ENCODE results near the gene FCRL5. TPM values are rescaled to one million over a fixed set of nuclear protein-coding genes. Genes with fewer than 3 reads are reported as not detected.

The FCRL5 gene
- total RNA-seq, 1 experiment from 2014 or later, result not detected

DNA sequence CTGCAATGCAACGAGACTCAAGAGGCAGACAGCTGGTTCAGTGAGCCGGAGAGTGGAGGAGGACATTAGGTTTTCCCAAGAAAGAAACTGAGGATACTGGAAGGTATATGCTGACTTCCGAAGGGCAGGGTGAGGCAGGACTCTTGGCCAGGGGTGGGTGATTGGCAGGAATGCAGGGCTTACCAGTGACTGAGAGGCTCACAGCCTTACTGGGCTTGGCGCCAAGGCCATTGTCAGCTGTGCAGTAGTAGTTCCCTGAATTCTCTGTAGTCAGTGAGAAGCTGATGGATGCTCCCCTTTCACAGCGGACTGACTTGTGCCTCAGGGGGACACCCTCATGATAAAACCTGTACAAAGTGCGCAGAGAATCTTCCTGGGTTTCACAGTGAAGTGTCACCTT is 9.6 kb downstream of the FCRL5 start:
- Mint-ChIP-seq H3K27ac (ENCODE audit: unreplicated experiment) (no peak overlapping the region), H3K4me3 (ENCODE audit: unreplicated experiment) (no peak overlapping the region), H3K27me3 (ENCODE audit: insufficient read depth, unreplicated experiment) (peaks cover 17% of the 10 kb centered on the region), H3K36me3 (ENCODE audit: insufficient read depth, unreplicated experiment) (no peaks in the 10 kb centered on the region), H3K4me1 (ENCODE audit: low read depth, unreplicated experiment) (no peaks in the 10 kb centered on the region), H3K9me3 (ENCODE audit: unreplicated experiment) (no peaks in the 10 kb centered on the region)
- TF ChIP-seq, protein P1, sequence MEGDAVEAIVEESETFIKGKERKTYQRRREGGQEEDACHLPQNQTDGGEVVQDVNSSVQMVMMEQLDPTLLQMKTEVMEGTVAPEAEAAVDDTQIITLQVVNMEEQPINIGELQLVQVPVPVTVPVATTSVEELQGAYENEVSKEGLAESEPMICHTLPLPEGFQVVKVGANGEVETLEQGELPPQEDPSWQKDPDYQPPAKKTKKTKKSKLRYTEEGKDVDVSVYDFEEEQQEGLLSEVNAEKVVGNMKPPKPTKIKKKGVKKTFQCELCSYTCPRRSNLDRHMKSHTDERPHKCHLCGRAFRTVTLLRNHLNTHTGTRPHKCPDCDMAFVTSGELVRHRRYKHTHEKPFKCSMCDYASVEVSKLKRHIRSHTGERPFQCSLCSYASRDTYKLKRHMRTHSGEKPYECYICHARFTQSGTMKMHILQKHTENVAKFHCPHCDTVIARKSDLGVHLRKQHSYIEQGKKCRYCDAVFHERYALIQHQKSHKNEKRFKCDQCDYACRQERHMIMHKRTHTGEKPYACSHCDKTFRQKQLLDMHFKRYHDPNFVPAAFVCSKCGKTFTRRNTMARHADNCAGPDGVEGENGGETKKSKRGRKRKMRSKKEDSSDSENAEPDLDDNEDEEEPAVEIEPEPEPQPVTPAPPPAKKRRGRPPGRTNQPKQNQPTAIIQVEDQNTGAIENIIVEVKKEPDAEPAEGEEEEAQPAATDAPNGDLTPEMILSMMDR (IDR thresholded peaks at IDR 0.05; ENCODE audit: insufficient read depth in 1 of 2, low read depth in 1 of 2, low read length in 1 of 2, severe bottlenecking in 1 of 2, unreplicated experiment in 1 of 2), result no peak
- DNase-seq, result no peak
- ChIA-PET POLR2A (no interaction called here), CTCF (no interaction called here)
- Histone ChIP-seq H3K36me3 (ENCODE audit: control insufficient read depth, insufficient read depth, low read length) (no peaks in the 10 kb centered on the region), H3K9me3 (no peaks in the 10 kb centered on the region), H3K27me3 (replicated peaks; ENCODE audit: control insufficient read depth, insufficient read depth, low read length) (no peaks in the 10 kb centered on the region), H3K4me3 (ENCODE audit: low read depth, low read length) (no peak overlapping the region), H3K4me1 (no peaks in the 10 kb centered on the region)
- BruUV-seq (replicated peaks), result no TSS peak
- intact Hi-C loops (cut with micrococcal nuclease; ENCODE audit: unreplicated experiment), result no loop called here

DNA sequence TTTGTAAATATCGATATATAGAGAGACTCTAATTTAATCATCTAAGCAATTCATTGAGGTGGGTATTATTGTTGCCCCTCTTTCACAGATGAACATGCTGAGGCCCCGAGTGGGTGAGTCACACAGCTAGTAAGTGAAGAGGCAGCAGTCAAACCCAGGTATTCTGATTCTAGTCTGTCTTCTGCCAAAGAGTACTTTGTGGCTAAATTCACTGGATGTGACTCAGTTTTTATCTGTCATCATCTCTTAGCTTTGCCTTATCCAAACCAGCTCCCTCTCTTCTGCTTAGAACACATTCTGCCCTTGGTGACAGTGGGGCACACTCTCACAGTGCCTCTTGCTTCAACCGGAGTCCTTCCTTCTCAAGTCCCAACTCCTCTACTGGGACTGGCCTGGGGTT is 11.5 kb downstream of the FCRL5 start:
- Histone ChIP-seq H3K27me3 (replicated peaks; ENCODE audit: control insufficient read depth, insufficient read depth, low read length) (no peaks in the 10 kb centered on the region), H3K4me1 (no peaks in the 10 kb centered on the region), H3K4me3 (ENCODE audit: low read depth, low read length) (no peak overlapping the region), H3K9me3 (no peaks in the 10 kb centered on the region), H3K36me3 (ENCODE audit: control insufficient read depth, insufficient read depth, low read length) (no peaks in the 10 kb centered on the region)
- Mint-ChIP-seq H3K4me3 (ENCODE audit: unreplicated experiment) (no peak overlapping the region), H3K36me3 (ENCODE audit: insufficient read depth, unreplicated experiment) (no peaks in the 10 kb centered on the region), H3K27me3 (ENCODE audit: insufficient read depth, unreplicated experiment) (peaks cover 17% of the 10 kb centered on the region), H3K9me3 (ENCODE audit: unreplicated experiment) (peaks cover 8% of the 10 kb centered on the region), H3K27ac (ENCODE audit: unreplicated experiment) (no peak overlapping the region), H3K4me1 (ENCODE audit: low read depth, unreplicated experiment) (no peaks in the 10 kb centered on the region)
- BruUV-seq (replicated peaks), result no TSS peak
- no peak for DNase-seq
- ChIA-PET POLR2A (no interaction called here), CTCF (no interaction called here)
- intact Hi-C loops (cut with micrococcal nuclease; ENCODE audit: unreplicated experiment), result no loop called here
- TF ChIP-seq, protein P1 (IDR thresholded peaks at IDR 0.05; ENCODE audit: insufficient read depth in 1 of 2, low read depth in 1 of 2, low read length in 1 of 2, severe bottlenecking in 1 of 2, unreplicated experiment in 1 of 2), result no peak

DNA sequence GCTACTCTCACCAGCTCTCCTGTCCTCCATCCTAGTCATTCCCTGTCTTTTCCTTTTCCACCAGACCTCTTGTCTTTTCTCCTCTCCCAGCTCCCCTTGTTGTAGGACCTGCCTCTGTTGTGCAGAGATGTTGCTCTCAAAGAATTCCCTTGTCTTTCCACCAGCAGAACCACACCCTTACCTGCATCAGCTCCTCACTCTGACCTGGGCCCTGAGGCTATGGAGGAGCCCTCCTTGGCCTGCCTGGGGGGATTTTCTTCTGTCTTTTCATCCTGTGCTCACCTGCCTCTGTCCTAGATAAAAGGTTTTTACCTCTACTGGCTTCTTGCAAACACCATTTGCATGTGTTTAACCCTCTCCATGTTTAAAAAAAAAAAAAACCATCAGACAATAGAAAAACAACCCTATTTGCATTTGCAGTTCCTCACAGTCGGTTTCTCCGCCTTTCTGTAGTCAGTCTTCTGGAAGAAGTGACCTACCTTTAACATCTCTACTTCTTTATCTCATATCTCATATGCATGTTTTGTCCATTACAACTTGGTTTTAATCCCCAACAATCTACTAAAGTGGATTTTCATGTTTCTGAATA is 12.1 kb downstream of the FCRL5 start:
- TF ChIP-seq, protein P1 (IDR thresholded peaks at IDR 0.05; ENCODE audit: insufficient read depth in 1 of 2, low read depth in 1 of 2, low read length in 1 of 2, severe bottlenecking in 1 of 2, unreplicated experiment in 1 of 2), result no peak
- intact Hi-C loops (cut with micrococcal nuclease; ENCODE audit: unreplicated experiment), result no loop called here
- no peak overlapping the region for H3K4me3 Mint-ChIP-seq (ENCODE audit: unreplicated experiment)
- no peaks in the 10 kb centered on the region for H3K36me3 ChIP-seq (ENCODE audit: control insufficient read depth, insufficient read depth, low read length)
- no peak overlapping the region for H3K27ac Mint-ChIP-seq (ENCODE audit: unreplicated experiment)
- CTCF ChIA-PET, result no interaction called here
- H3K36me3 Mint-ChIP-seq (ENCODE audit: insufficient read depth, unreplicated experiment), result no peaks in the 10 kb centered on the region
- BruUV-seq (replicated peaks), result no TSS peak
- peak in 1 of 2 experiments; percentile 47 for DNase-seq
- H3K9me3 Mint-ChIP-seq (ENCODE audit: unreplicated experiment), result peaks cover 8% of the 10 kb centered on the region
- no peaks in the 10 kb centered on the region for H3K27me3 ChIP-seq (replicated peaks; ENCODE audit: control insufficient read depth, insufficient read depth, low read length)
- no peaks in the 10 kb centered on the region for H3K9me3 ChIP-seq
- POLR2A ChIA-PET, result no interaction called here
- H3K4me1 Mint-ChIP-seq (ENCODE audit: low read depth, unreplicated experiment), result no peaks in the 10 kb centered on the region
- peaks cover 17% of the 10 kb centered on the region for H3K27me3 Mint-ChIP-seq (ENCODE audit: insufficient read depth, unreplicated experiment)
- no peaks in the 10 kb centered on the region for H3K4me1 ChIP-seq
- H3K4me3 ChIP-seq (ENCODE audit: low read depth, low read length), result no peak overlapping the region

Data from Caco-2 (cell line).